Esophagus muscularis mucosa (tissue), 4 donors: ENCODE results near the gene TMEM72.

Experiments
- CTCF ChIP-seq, 3 experiments: fragments of 200-600 bp in 2 of 3; fragments of 450-650 bp in 1 of 3; sonication (generic) in 2 of 3; IDR thresholded peaks; one replicate each; pipeline ENCODE4 v1.5.1; 2017 to 2019; ENCODE audit warnings: antibody characterized with exemption in 3 of 3, mild to moderate bottlenecking in 2 of 3, moderate library complexity in 1 of 3
- EP300 ChIP-seq: sonication (generic); formaldehyde crosslinking; IDR thresholded peaks from one replicate; pipeline ENCODE4 v1.6.1; 2017; ENCODE audit warnings: antibody characterized with exemption
- POLR2AphosphoS5 ChIP-seq, 2 donors: sonication (generic); formaldehyde crosslinking; IDR thresholded peaks; one replicate each; pipeline ENCODE4 v1.6.1; 2017; ENCODE audit warnings: antibody characterized with exemption in 2 of 2

GRCh38 chr10:44882166-44882720 is 28.9 kb upstream of the TMEM72 start:
- TF ChIP-seq CTCF (IDR thresholded peaks at IDR 0.05) (no peak), EP300 (no peak), POLR2AphosphoS5 (IDR thresholded peaks at IDR 0.05) (no peak)
